MCF 10A (cell line): ENCODE results near the gene PAPPA2. TPM values are rescaled to one million over a fixed set of nuclear protein-coding genes. Genes with fewer than 3 reads are reported as not detected.
A peak's percentile ranks its signal among the peaks of the same experiment; 100 is the strongest.

Source experiments
- BruUV-seq: library from RNA; stranded (reverse); fragments of 400-500 nt; replicated peaks from 2 replicates; lab custom pipeline; 2021; lab: Mats Ljungman, UMichigan
- CTCF ChIA-PET: fragments of 300-600 bp; sonication (Branson Sonifier 250); formaldehyde crosslinking; extraction: SDS; loops from one replicate; lab custom pipeline; 2021; ENCODE audit warnings: antibody characterized with exemption, inconsistent platforms; lab: Yijun Ruan, JAX
- POLR2A ChIA-PET: fragments of 300-600, 350-650 bp; sonication (Branson Sonifier 250); formaldehyde crosslinking; extraction: SDS; loops from one replicate; lab custom pipeline; 2020; ENCODE audit warnings: antibody characterized with exemption, inconsistent platforms; lab: Yijun Ruan, JAX
- DNase-seq: peaks from one replicate; pipeline ENCODE4 v3.0.0-alpha.2; 2018; ENCODE audit not compliant: unreplicated experiment
- H3K27ac Mint-ChIP-seq: one replicate; pipeline ENCODE4 v1.8.0; 2022; ENCODE audit warnings: mild to moderate bottlenecking, low read depth, mixed read lengths; ENCODE audit not compliant: unreplicated experiment
- H3K27me3 Mint-ChIP-seq: one replicate; pipeline ENCODE4 v1.8.0; 2022; ENCODE audit warnings: mixed read lengths; ENCODE audit not compliant: insufficient read depth, unreplicated experiment
- H3K36me3 Mint-ChIP-seq: one replicate; pipeline ENCODE4 v1.8.0; 2022; ENCODE audit warnings: mild to moderate bottlenecking, moderate library complexity, mixed read lengths; ENCODE audit not compliant: insufficient read depth, unreplicated experiment
- H3K4me1 Mint-ChIP-seq: one replicate; pipeline ENCODE4 v1.8.0; 2022; ENCODE audit warnings: mixed read lengths; ENCODE audit not compliant: insufficient read depth, unreplicated experiment
- H3K4me3 Mint-ChIP-seq: one replicate; pipeline ENCODE4 v1.8.0; 2022; ENCODE audit warnings: mild to moderate bottlenecking, moderate library complexity, mixed read lengths; ENCODE audit not compliant: unreplicated experiment
- H3K9me3 Mint-ChIP-seq: one replicate; pipeline ENCODE4 v1.8.0; 2022; ENCODE audit warnings: mixed read lengths; ENCODE audit not compliant: unreplicated experiment
- CTCF ChIP-seq: fragments of 200-600 bp; IDR thresholded peaks from one replicate; pipeline ENCODE4 v1.8.0; 2022; ENCODE audit warnings: antibody characterized with exemption, mild to moderate bottlenecking; ENCODE audit not compliant: unreplicated experiment
- intact Hi-C: fragments of 100-400 bp; cut with micrococcal nuclease; formaldehyde crosslinking; loops from 2 replicates; pipeline ENCODE4 v1.14.1; 2022
- total RNA-seq: library from RNA; stranded (reverse); gene quantifications from 2 replicates; pipeline ENCODE4 v1.2.3, GENCODE V29; 2022

The PAPPA2 gene
- total RNA-seq, 1 experiment from 2014 or later, result 11.5 TPM

DNA sequence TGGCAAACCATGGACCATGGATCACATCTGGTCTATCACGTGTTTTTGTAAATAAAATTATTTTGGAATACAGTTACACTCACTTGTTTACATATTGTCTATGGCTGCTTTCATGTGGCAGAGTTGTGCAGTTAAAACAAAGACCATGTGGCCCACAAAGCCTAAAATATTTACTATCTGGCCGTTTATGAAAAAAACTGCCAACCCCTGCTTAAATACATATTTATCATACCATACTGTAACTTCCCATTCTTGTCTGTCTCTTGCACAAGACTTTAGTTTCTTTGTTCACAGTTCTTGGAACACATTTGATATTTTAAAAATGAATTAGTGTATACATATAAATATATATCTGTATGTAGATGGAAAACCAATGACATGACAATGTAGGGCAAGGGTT, 141.5 kb downstream of the PAPPA2 start:
- no TSS peak for BruUV-seq
- H3K4me3 Mint-ChIP-seq, result no peak overlapping the region
- no peaks in the 10 kb centered on the region for H3K9me3 Mint-ChIP-seq

DNA sequence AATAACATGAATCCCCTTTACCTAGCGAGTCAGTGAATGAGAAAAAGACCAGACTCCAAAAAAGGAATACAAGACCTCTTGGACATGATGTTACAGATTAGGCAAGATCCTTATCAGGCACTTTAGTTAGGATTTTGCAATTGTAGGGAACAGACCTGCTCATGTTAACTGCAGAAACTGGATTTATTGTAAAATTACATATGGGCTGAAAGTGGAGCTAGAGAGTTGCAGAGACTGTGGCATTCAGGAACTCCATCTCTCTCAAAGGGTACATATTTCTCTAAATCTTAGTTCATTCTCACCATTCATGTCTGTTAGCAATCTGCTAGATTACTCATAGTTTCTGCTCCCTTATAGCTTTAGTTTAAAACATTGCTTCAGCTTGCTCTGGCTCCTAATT, 142.2 kb downstream of the PAPPA2 start:
- POLR2A ChIA-PET, result interaction anchor here (0.5 to 0.7 kb wide), 2 partner anchors 15 to 1456 kb away, joined by 3 read pairs; no protein-coding TSS in a partner anchor

More for the DNA sequence above, 141.5 kb downstream of the PAPPA2 start:
- ChIA-PET CTCF (interaction anchor here (0.9 kb wide), 1 partner anchor 13 kb away, joined by 4 read pairs; no protein-coding TSS in a partner anchor), POLR2A (interaction anchor here (0.7 kb wide), 1 partner anchor 14 kb away, joined by 3 read pairs; no protein-coding TSS in a partner anchor)
- no peak for DNase-seq
- H3K27ac Mint-ChIP-seq, result no peak overlapping the region
- intact Hi-C loops, result no loop called here
- no peaks in the 10 kb centered on the region for H3K27me3 Mint-ChIP-seq
- no peaks in the 10 kb centered on the region for H3K36me3 Mint-ChIP-seq
- no peak for TF ChIP-seq CTCF
- H3K4me1 Mint-ChIP-seq, result peaks cover 9% of the 10 kb centered on the region

GRCh38 chr1:176609556-176610408, 146.8 kb downstream of the PAPPA2 start:
- CTCF ChIA-PET, result interaction anchor here (0.7 to 0.9 kb wide), 2 partner anchors 19 to 1465 kb away, joined by 3 to 5 read pairs; no protein-coding TSS in a partner anchor
- Mint-ChIP-seq H3K4me3 (no peak overlapping the region), H3K9me3 (no peaks in the 10 kb centered on the region), H3K27me3 (no peaks in the 10 kb centered on the region), H3K36me3 (no peaks in the 10 kb centered on the region), H3K27ac (no peak overlapping the region), H3K4me1 (peaks cover 14% of the 10 kb centered on the region)
- DNase-seq, result peak; percentile 11
- intact Hi-C loops, result no loop called here
- no peak for TF ChIP-seq CTCF
- no TSS peak for BruUV-seq
- POLR2A ChIA-PET, result no interaction called here

More for the DNA sequence above, 142.2 kb downstream of the PAPPA2 start:
- TF ChIP-seq CTCF, result no peak
- DNase-seq, result no peak
- Mint-ChIP-seq H3K9me3 (no peaks in the 10 kb centered on the region), H3K4me1 (peaks cover 14% of the 10 kb centered on the region), H3K36me3 (no peaks in the 10 kb centered on the region), H3K4me3 (no peak overlapping the region), H3K27ac (no peak overlapping the region), H3K27me3 (no peaks in the 10 kb centered on the region)
- no TSS peak for BruUV-seq
- intact Hi-C loops, result no loop called here
- CTCF ChIA-PET, result interaction anchor here (0.5 to 1.1 kb wide), 5 partner anchors 9 to 1453 kb away, joined by 3 to 4 read pairs (median 3); no protein-coding TSS in a partner anchor

- Mint-ChIP-seq H3K27ac (no peak overlapping the region), H3K4me1 (peaks cover 9% of the 10 kb centered on the region), H3K4me3 (no peak overlapping the region), H3K27me3 (no peaks in the 10 kb centered on the region), H3K9me3 (no peaks in the 10 kb centered on the region), H3K36me3 (no peaks in the 10 kb centered on the region)
- DNase-seq, result no peak
- intact Hi-C loops, result no loop called here
- no peak for TF ChIP-seq CTCF
- BruUV-seq, result no TSS peak
- CTCF ChIA-PET, result interaction anchor here (1.1 kb wide), 1 partner anchor 79 kb away, joined by 4 read pairs; no protein-coding TSS in a partner anchor
- POLR2A ChIA-PET, result no interaction called here
These were observed 149.8 kb downstream of the PAPPA2 start for GRCh38 chr1:176612791-176613190.
